Retinal pigment epithelial cell (primary cell): ENCODE results near the gene RAP1GAP.

ENCODE experiments used
- DNase-seq: peaks from one replicate; pipeline ENCODE4 v3.0.0-alpha.2; 2010; ENCODE audit warnings: low read depth
- H3K4me3 ChIP-seq: 2 replicates; pipeline ENCODE4 v1.5.1; 2011; ENCODE audit warnings: mild to moderate bottlenecking, low read length, control low read depth, moderate library complexity
- TF ChIP-seq, protein P1 (sequence below): conservative IDR thresholded peaks from 2 replicates; pipeline ENCODE4 v1.5.1; 2011; ENCODE audit warnings: low read depth, low read length, control low read depth, inconsistent platforms

Gene RAP1GAP

DNA sequence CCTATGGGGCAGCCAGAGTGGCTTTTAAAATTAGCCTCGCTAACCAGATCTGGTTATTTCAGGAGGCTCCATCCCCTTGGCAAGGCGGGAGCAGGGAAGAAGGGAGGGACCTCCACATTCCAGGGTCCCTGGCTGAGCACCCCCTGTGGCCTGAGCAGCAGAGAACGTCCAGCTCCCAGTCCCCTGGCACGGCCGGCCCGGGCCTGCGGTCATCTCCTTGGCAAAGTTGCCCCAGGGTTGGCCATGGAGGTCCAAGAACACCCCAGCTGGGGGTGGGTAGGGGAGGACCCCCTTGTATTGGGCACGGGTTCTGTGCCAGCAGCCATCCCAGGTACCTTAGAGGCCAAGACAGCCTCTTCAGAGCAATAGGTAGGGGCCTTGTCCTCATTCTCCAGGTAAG lies 75.9 kb downstream of the RAP1GAP start:
- DNase-seq: no peak
- no peak overlapping the region for H3K4me3 ChIP-seq
- TF ChIP-seq, protein P1, sequence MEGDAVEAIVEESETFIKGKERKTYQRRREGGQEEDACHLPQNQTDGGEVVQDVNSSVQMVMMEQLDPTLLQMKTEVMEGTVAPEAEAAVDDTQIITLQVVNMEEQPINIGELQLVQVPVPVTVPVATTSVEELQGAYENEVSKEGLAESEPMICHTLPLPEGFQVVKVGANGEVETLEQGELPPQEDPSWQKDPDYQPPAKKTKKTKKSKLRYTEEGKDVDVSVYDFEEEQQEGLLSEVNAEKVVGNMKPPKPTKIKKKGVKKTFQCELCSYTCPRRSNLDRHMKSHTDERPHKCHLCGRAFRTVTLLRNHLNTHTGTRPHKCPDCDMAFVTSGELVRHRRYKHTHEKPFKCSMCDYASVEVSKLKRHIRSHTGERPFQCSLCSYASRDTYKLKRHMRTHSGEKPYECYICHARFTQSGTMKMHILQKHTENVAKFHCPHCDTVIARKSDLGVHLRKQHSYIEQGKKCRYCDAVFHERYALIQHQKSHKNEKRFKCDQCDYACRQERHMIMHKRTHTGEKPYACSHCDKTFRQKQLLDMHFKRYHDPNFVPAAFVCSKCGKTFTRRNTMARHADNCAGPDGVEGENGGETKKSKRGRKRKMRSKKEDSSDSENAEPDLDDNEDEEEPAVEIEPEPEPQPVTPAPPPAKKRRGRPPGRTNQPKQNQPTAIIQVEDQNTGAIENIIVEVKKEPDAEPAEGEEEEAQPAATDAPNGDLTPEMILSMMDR: no peak

DNA sequence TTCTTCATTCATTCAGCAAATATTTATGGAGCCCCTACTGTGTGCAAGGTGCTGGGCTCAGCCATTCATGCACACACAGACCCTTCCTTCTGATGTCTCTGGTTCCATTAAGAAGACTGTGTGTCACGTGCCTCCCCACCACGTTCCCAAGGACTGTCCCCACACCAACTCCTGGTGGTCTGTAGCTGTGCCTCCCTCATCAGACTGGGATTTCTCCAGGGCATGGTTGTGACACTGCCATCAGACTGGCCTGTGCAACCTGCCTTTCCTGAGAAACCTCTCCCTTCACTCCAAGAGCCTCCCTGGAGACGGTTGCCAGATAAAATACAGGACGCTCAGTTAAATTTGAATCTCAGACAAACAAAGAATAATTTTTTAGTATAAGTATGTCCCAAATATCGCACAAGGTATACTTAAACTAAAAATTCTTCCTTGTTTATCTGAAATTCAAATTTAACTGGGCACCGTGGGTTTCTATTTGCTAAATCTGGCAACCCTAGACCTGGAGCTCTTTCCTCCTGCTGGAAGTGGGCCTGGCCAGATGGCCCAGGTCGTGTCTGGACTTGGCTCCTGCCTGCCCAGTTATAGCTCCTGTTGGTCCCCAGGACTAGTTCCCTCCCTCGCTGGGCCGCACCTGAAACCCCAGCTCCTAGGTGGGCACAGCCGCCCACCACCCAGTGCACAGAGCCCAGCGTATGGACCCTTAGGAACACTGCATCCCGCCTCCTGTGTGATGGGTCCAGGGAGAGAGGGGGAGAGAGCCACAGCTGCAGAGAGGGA lies 76.9 kb downstream of the RAP1GAP start:
- no peak overlapping the region for H3K4me3 ChIP-seq
- DNase-seq: no peak
- TF ChIP-seq, protein P1: no peak

DNA sequence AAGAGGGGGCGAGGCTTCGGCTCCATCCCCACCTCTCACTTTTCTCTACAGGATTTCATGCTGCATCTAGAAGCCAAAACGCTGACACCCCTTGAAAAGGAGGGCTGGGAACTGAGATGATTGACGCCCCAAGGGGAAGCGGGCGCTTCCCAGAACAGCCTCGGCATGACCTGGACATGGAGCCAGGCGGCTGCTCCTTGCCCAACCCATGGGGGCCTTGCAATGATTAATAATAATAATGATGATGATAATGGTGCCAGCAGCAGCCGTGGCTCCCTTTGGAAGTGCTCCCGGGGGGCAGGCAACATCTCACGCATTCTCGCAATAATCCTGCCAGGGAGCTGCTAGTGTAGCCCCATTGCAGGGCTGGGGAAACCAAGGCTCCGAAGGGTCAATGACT lies 78.2 kb downstream of the RAP1GAP start:
- H3K4me3 ChIP-seq: no peak overlapping the region
- no peak for DNase-seq
- TF ChIP-seq, protein P1: no peak

DNA sequence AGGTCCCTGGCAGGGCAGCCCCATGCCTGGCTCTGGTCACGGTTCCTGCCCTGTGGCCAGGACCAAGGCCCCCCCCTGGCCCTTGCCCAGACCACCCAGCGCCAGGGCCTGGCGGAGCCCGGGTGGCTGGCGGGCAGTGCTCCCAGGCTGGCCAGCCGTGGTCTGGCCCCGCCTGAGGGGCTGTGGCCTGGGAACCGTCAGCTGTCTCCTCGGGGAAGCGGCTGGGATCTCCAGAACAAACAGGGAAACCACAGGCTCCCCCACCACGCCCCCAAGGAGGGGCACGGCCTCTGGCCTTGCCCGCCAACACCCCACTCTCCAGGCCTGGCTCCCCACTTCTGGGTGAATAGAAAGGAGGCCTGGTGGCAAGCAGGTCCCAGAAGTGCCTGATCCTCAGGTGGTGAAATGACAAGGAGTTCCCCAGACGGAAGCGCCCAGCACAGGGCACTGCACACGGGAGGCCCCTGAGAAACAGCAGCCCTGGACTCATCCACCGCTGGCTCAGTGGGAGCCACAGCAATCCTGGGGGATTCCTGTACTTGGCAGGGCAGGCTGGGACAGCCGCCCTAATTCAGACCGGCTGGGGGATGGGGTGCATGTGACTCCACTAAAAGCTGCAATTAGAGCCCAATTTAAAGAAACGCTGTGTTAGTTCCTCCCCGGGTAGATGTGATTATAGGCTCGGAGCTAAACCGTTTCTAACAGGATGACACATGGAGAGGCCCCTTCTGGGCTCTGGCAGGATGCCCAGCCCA lies 78.9 kb downstream of the RAP1GAP start:
- DNase-seq: no peak
- TF ChIP-seq, protein P1: no peak
- H3K4me3 ChIP-seq: no peak overlapping the region

DNA sequence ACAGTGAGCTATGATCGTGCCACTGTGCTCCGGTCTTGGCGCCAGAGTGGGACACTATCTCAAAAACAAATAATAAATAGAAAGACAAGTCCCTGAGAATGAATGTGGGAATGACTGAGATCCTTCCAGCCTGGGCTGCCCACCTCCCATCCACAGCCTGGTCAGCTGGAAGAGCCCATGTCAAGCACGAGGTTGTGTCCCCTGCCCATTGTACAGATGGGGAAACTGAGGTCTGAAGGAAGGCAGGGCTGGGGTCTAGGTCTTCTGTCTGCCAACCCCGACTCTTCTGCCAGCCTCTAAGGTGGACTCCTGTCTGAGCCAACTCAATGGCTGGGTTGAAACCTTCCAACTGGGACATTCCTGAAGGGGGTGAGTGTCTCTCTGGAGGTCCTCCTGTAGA lies 79.5 kb downstream of the RAP1GAP start:
- TF ChIP-seq, protein P1: no peak
- no peak overlapping the region for H3K4me3 ChIP-seq
- DNase-seq: no peak

DNA sequence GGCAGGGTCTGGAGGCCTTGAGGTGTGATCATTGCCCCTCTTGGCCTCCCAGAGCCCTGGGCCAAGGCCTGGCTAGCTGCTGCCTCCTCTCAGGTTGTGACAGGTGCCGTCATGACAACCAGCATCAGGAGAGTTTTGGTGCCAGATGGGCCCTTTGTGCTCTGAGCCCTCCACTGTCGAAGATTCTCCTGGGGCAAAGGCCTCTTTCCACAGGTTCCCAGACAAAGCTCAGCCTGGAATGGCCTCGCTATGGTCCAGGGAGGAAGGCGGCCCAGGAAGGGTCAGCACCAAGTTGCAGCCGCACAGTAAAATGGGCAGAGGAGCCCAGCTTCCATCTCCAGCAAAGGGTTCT lies 81.6 kb downstream of the RAP1GAP start:
- DNase-seq: no peak
- H3K4me3 ChIP-seq: no peak overlapping the region
- TF ChIP-seq, protein P1: no peak
